ACC112 (cell line): ENCODE results near the gene CBFA2T2.
"Not testable (repeated sequence)": the region's sequence is repeated elsewhere in the genome, so short reads cannot be mapped to it uniquely, and the experiment has no call there.

Experiments used
- H2AFZ ChIP-seq: fragments of 200-600 bp; sonication (generic); one replicate; pipeline ENCODE4 v1.6.0; 2017; ENCODE audit warnings: antibody characterized with exemption, low read length; ENCODE audit not compliant: unreplicated experiment
- H3K27ac ChIP-seq: fragments of 200-600 bp; sonication (generic); 2 replicates; pipeline ENCODE4 v1.5.1; 2014; ENCODE audit warnings: low read depth, mild to moderate bottlenecking, antibody characterized with exemption, low read length, moderate library complexity
- H3K27me3 ChIP-seq: fragments of 200-600 bp; sonication (generic); 2 replicates; pipeline ENCODE4 v1.6.1; 2014; ENCODE audit warnings: mild to moderate bottlenecking, antibody characterized with exemption, low read length, moderate library complexity, mixed read lengths; ENCODE audit not compliant: insufficient read depth
- H3K36me3 ChIP-seq: fragments of 200-600 bp; sonication (generic); 2 replicates; pipeline ENCODE4 v1.6.1; 2016; ENCODE audit warnings: mild to moderate bottlenecking, antibody characterized with exemption, low read length, moderate library complexity, mixed read lengths; ENCODE audit not compliant: insufficient read depth
- H3K4me1 ChIP-seq: fragments of 200-600 bp; sonication (generic); one replicate; pipeline ENCODE4 v1.6.1; 2016; ENCODE audit warnings: low read length, mixed read lengths; ENCODE audit not compliant: insufficient read depth, unreplicated experiment, control insufficient read depth
- H3K4me3 ChIP-seq: fragments of 200-600 bp; sonication (generic); 2 replicates; pipeline ENCODE4 v1.5.1; 2014; ENCODE audit warnings: mild to moderate bottlenecking, low read depth, low read length
- H3K79me2 ChIP-seq: fragments of 200-600 bp; sonication (generic); one replicate; pipeline ENCODE4 v1.6.0; 2016; ENCODE audit warnings: low read length; ENCODE audit not compliant: control insufficient read depth, unreplicated experiment, insufficient read depth

Gene CBFA2T2

GRCh38 chr20:33532753-33533459 is 43.0 kb downstream of the CBFA2T2 start:
- Histone ChIP-seq H3K79me2 (no peaks in the 10 kb centered on the region), H3K4me3 (no peak overlapping the region), H3K4me1 (peaks cover 15% of the 10 kb centered on the region), H2AFZ (no peak overlapping the region), H3K27ac (no peak overlapping the region), H3K36me3 (no peaks in the 10 kb centered on the region), H3K27me3 (no peaks in the 10 kb centered on the region)

GRCh38 chr20:33535717-33536116 is 45.8 kb downstream of the CBFA2T2 start:
- H2AFZ ChIP-seq, H3K36me3 ChIP-seq, H3K79me2 ChIP-seq, H3K27ac ChIP-seq, H3K4me3 ChIP-seq, H3K27me3 ChIP-seq: not testable (repeated sequence)
- H3K4me1 ChIP-seq, result peaks cover 28% of the 10 kb centered on the region

GRCh38 chr20:33537608-33538007 is 47.7 kb downstream of the CBFA2T2 start:
- no peaks in the 10 kb centered on the region for H3K27me3 ChIP-seq
- no peak overlapping the region for H3K27ac ChIP-seq
- H3K36me3 ChIP-seq, result no peaks in the 10 kb centered on the region
- peaks cover 6% of the 10 kb centered on the region for H3K79me2 ChIP-seq
- H3K4me1 ChIP-seq, result peaks cover 14% of the 10 kb centered on the region
- H3K4me3 ChIP-seq, result no peak overlapping the region
- H2AFZ ChIP-seq, result no peak overlapping the region

GRCh38 chr20:33539129-33539528 is 49.2 kb downstream of the CBFA2T2 start:
- Histone ChIP-seq H3K4me3 (no peak overlapping the region), H2AFZ (no peak overlapping the region), H3K27ac (no peak overlapping the region), H3K4me1 (peaks cover 13% of the 10 kb centered on the region), H3K36me3 (no peaks in the 10 kb centered on the region), H3K79me2 (peaks cover 6% of the 10 kb centered on the region), H3K27me3 (no peaks in the 10 kb centered on the region)

GRCh38 chr20:33540427-33540826 is 50.5 kb downstream of the CBFA2T2 start:
- peaks cover 13% of the 10 kb centered on the region for H3K4me1 ChIP-seq
- H3K79me2 ChIP-seq, result peaks cover 6% of the 10 kb centered on the region
- no peaks in the 10 kb centered on the region for H3K36me3 ChIP-seq
- H2AFZ ChIP-seq, result no peak overlapping the region
- no peaks in the 10 kb centered on the region for H3K27me3 ChIP-seq
- no peak overlapping the region for H3K4me3 ChIP-seq
- no peak overlapping the region for H3K27ac ChIP-seq

GRCh38 chr20:33541074-33541473 is 51.2 kb downstream of the CBFA2T2 start:
- Histone ChIP-seq H3K27me3 (no peaks in the 10 kb centered on the region), H3K4me1 (peaks cover 13% of the 10 kb centered on the region), H3K27ac (no peak overlapping the region), H3K36me3 (no peaks in the 10 kb centered on the region), H2AFZ (no peak overlapping the region), H3K4me3 (no peak overlapping the region), H3K79me2 (peaks cover 6% of the 10 kb centered on the region)

GRCh38 chr20:33541797-33542196 is 51.9 kb downstream of the CBFA2T2 start:
- H3K79me2 ChIP-seq, result peaks cover 6% of the 10 kb centered on the region
- H2AFZ ChIP-seq, result no peak overlapping the region
- no peak overlapping the region for H3K27ac ChIP-seq
- H3K36me3 ChIP-seq, result no peaks in the 10 kb centered on the region
- H3K4me1 ChIP-seq, result peaks cover 13% of the 10 kb centered on the region
- H3K4me3 ChIP-seq, result no peak overlapping the region
- no peaks in the 10 kb centered on the region for H3K27me3 ChIP-seq

- Histone ChIP-seq H3K27ac (no peak overlapping the region), H3K4me3 (no peak overlapping the region), H2AFZ (no peak overlapping the region), H3K36me3 (no peaks in the 10 kb centered on the region), H3K4me1 (no peaks in the 10 kb centered on the region), H3K79me2 (peaks cover 4% of the 10 kb centered on the region), H3K27me3 (no peaks in the 10 kb centered on the region)
Observed at GRCh38 chr20:33545763-33546162, 55.9 kb downstream of the CBFA2T2 start.

GRCh38 chr20:33549229-33549999 is 59.5 kb downstream of the CBFA2T2 start:
- Histone ChIP-seq H3K27ac (no peak overlapping the region), H3K27me3 (no peaks in the 10 kb centered on the region), H3K79me2 (no peaks in the 10 kb centered on the region), H3K4me1 (no peaks in the 10 kb centered on the region), H2AFZ (no peak overlapping the region), H3K36me3 (no peaks in the 10 kb centered on the region), H3K4me3 (no peak overlapping the region)

- peaks cover 7% of the 10 kb centered on the region for H3K4me1 ChIP-seq
- no peak overlapping the region for H2AFZ ChIP-seq
- no peak overlapping the region for H3K4me3 ChIP-seq
- no peak overlapping the region for H3K27ac ChIP-seq
- no peaks in the 10 kb centered on the region for H3K79me2 ChIP-seq
- H3K36me3 ChIP-seq, result no peaks in the 10 kb centered on the region
- no peaks in the 10 kb centered on the region for H3K27me3 ChIP-seq
Observed at GRCh38 chr20:33551778-33552177, 61.9 kb downstream of the CBFA2T2 start.

GRCh38 chr20:33552519-33552918 is 62.6 kb downstream of the CBFA2T2 start:
- no peaks in the 10 kb centered on the region for H3K36me3 ChIP-seq
- H2AFZ ChIP-seq, result no peak overlapping the region
- H3K4me1 ChIP-seq, result peaks cover 7% of the 10 kb centered on the region
- no peak overlapping the region for H3K27ac ChIP-seq
- no peaks in the 10 kb centered on the region for H3K79me2 ChIP-seq
- H3K4me3 ChIP-seq, result no peak overlapping the region
- no peaks in the 10 kb centered on the region for H3K27me3 ChIP-seq
